Activated naive CD8-positive, alpha-beta T cell (primary cell): ENCODE results near the gene PAM.

Experiments used
- H3K27ac Mint-ChIP-seq: one replicate; pipeline ENCODE4 v1.8.0; 2021; ENCODE audit warnings: mixed read lengths
- H3K27me3 Mint-ChIP-seq: one replicate; pipeline ENCODE4 v1.8.0; 2021; ENCODE audit warnings: mixed read lengths
- H3K36me3 Mint-ChIP-seq: one replicate; pipeline ENCODE4 v1.8.0; 2021; ENCODE audit warnings: mixed read lengths
- H3K4me1 Mint-ChIP-seq: one replicate; pipeline ENCODE4 v1.8.0; 2021; ENCODE audit warnings: low read depth, mixed read lengths
- H3K4me3 Mint-ChIP-seq: one replicate; pipeline ENCODE4 v1.8.0; 2021; ENCODE audit warnings: mild to moderate bottlenecking, mixed read lengths
- H3K9me3 Mint-ChIP-seq: one replicate; pipeline ENCODE4 v1.8.0; 2021; ENCODE audit warnings: low read depth, mixed read lengths

PAM gene

GRCh38 chr5:102956599-102956998 is 201.5 kb downstream of the PAM start:
- H3K36me3 Mint-ChIP-seq: peaks cover 18% of the 10 kb centered on the region
- H3K27ac Mint-ChIP-seq: no peak overlapping the region
- H3K9me3 Mint-ChIP-seq: no peaks in the 10 kb centered on the region
- H3K4me1 Mint-ChIP-seq: no peaks in the 10 kb centered on the region
- H3K4me3 Mint-ChIP-seq: no peak overlapping the region
- H3K27me3 Mint-ChIP-seq: no peaks in the 10 kb centered on the region

- no peaks in the 10 kb centered on the region for H3K27me3 Mint-ChIP-seq
- peaks cover 16% of the 10 kb centered on the region for H3K36me3 Mint-ChIP-seq
- no peak overlapping the region for H3K27ac Mint-ChIP-seq
- no peaks in the 10 kb centered on the region for H3K9me3 Mint-ChIP-seq
- H3K4me1 Mint-ChIP-seq: peaks cover 2% of the 10 kb centered on the region
- H3K4me3 Mint-ChIP-seq: no peak overlapping the region
Observed at GRCh38 chr5:102957141-102957540, 202.0 kb downstream of the PAM start.

- Mint-ChIP-seq H3K9me3 (no peaks in the 10 kb centered on the region), H3K27me3 (no peaks in the 10 kb centered on the region), H3K36me3 (peaks cover 11% of the 10 kb centered on the region), H3K4me1 (peaks cover 2% of the 10 kb centered on the region), H3K27ac (no peak overlapping the region), H3K4me3 (no peak overlapping the region)
Observed at GRCh38 chr5:102958481-102959011, 203.4 kb downstream of the PAM start.

GRCh38 chr5:102959055-102959454 is 203.9 kb downstream of the PAM start:
- Mint-ChIP-seq H3K36me3 (peaks cover 11% of the 10 kb centered on the region), H3K4me1 (peaks cover 3% of the 10 kb centered on the region), H3K27ac (no peak overlapping the region), H3K27me3 (no peaks in the 10 kb centered on the region), H3K9me3 (no peaks in the 10 kb centered on the region), H3K4me3 (no peak overlapping the region)

- H3K27ac Mint-ChIP-seq: no peak overlapping the region
- no peak overlapping the region for H3K4me3 Mint-ChIP-seq
- H3K4me1 Mint-ChIP-seq: peaks cover 3% of the 10 kb centered on the region
Observed at GRCh38 chr5:102961671-102962070, 206.6 kb downstream of the PAM start.

GRCh38 chr5:102965653-102966052 is 210.5 kb downstream of the PAM start:
- Mint-ChIP-seq H3K4me1 (peaks cover 3% of the 10 kb centered on the region), H3K27ac (no peak overlapping the region), H3K4me3 (no peak overlapping the region), H3K27me3 (no peaks in the 10 kb centered on the region), H3K9me3 (no peaks in the 10 kb centered on the region), H3K36me3 (peaks cover 8% of the 10 kb centered on the region)

More at GRCh38 chr5:102961671-102962070, 206.6 kb downstream of the PAM start:
- H3K27me3 Mint-ChIP-seq: no peaks in the 10 kb centered on the region
- no peaks in the 10 kb centered on the region for H3K9me3 Mint-ChIP-seq
- peaks cover 12% of the 10 kb centered on the region for H3K36me3 Mint-ChIP-seq

GRCh38 chr5:102969641-102970040 is 214.5 kb downstream of the PAM start:
- no peak overlapping the region for H3K4me3 Mint-ChIP-seq
- H3K27me3 Mint-ChIP-seq: no peaks in the 10 kb centered on the region
- peaks cover 9% of the 10 kb centered on the region for H3K36me3 Mint-ChIP-seq
- H3K4me1 Mint-ChIP-seq: no peaks in the 10 kb centered on the region
- H3K9me3 Mint-ChIP-seq: no peaks in the 10 kb centered on the region
- H3K27ac Mint-ChIP-seq: no peak overlapping the region

GRCh38 chr5:102971676-102972293 is 216.7 kb downstream of the PAM start:
- Mint-ChIP-seq H3K27ac (no peak overlapping the region), H3K4me1 (no peaks in the 10 kb centered on the region)

GRCh38 chr5:102974177-102974576 is 219.1 kb downstream of the PAM start:
- no peaks in the 10 kb centered on the region for H3K9me3 Mint-ChIP-seq
- no peak overlapping the region for H3K27ac Mint-ChIP-seq
- no peaks in the 10 kb centered on the region for H3K4me1 Mint-ChIP-seq

More at GRCh38 chr5:102971676-102972293, 216.7 kb downstream of the PAM start:
- Mint-ChIP-seq H3K36me3 (peaks cover 6% of the 10 kb centered on the region), H3K4me3 (no peak overlapping the region), H3K27me3 (no peaks in the 10 kb centered on the region), H3K9me3 (no peaks in the 10 kb centered on the region)

GRCh38 chr5:102975045-102975444 is 219.9 kb downstream of the PAM start:
- H3K4me3 Mint-ChIP-seq: no peak overlapping the region
- H3K4me1 Mint-ChIP-seq: no peaks in the 10 kb centered on the region
- H3K36me3 Mint-ChIP-seq: peaks cover 10% of the 10 kb centered on the region
- H3K27me3 Mint-ChIP-seq: no peaks in the 10 kb centered on the region
- H3K9me3 Mint-ChIP-seq: no peaks in the 10 kb centered on the region
- no peak overlapping the region for H3K27ac Mint-ChIP-seq

More at GRCh38 chr5:102974177-102974576, 219.1 kb downstream of the PAM start:
- Mint-ChIP-seq H3K27me3 (no peaks in the 10 kb centered on the region), H3K4me3 (no peak overlapping the region), H3K36me3 (peaks cover 10% of the 10 kb centered on the region)

GRCh38 chr5:102975457-102976182 is 220.5 kb downstream of the PAM start:
- Mint-ChIP-seq H3K36me3 (peaks cover 10% of the 10 kb centered on the region), H3K4me3 (no peak overlapping the region), H3K4me1 (no peaks in the 10 kb centered on the region)

GRCh38 chr5:102981957-102982635 is 227.0 kb downstream of the PAM start:
- no peak overlapping the region for H3K27ac Mint-ChIP-seq
- H3K27me3 Mint-ChIP-seq: no peaks in the 10 kb centered on the region
- H3K9me3 Mint-ChIP-seq: peaks cover 14% of the 10 kb centered on the region

More at GRCh38 chr5:102975457-102976182, 220.5 kb downstream of the PAM start:
- no peak overlapping the region for H3K27ac Mint-ChIP-seq
- no peaks in the 10 kb centered on the region for H3K9me3 Mint-ChIP-seq
- H3K27me3 Mint-ChIP-seq: no peaks in the 10 kb centered on the region

GRCh38 chr5:102986074-102986473 is 231.0 kb downstream of the PAM start:
- Mint-ChIP-seq H3K36me3 (peaks cover 19% of the 10 kb centered on the region), H3K4me3 (no peak overlapping the region), H3K4me1 (no peaks in the 10 kb centered on the region)

More at GRCh38 chr5:102981957-102982635, 227.0 kb downstream of the PAM start:
- Mint-ChIP-seq H3K36me3 (peaks cover 28% of the 10 kb centered on the region), H3K4me3 (no peak overlapping the region), H3K4me1 (no peaks in the 10 kb centered on the region)

GRCh38 chr5:102988459-102988858 is 233.4 kb downstream of the PAM start:
- Mint-ChIP-seq H3K4me3 (no peak overlapping the region), H3K4me1 (no peaks in the 10 kb centered on the region), H3K9me3 (peaks cover 10% of the 10 kb centered on the region), H3K36me3 (peaks cover 4% of the 10 kb centered on the region), H3K27me3 (no peaks in the 10 kb centered on the region), H3K27ac (no peak overlapping the region)

More at GRCh38 chr5:102986074-102986473, 231.0 kb downstream of the PAM start:
- Mint-ChIP-seq H3K27me3 (no peaks in the 10 kb centered on the region), H3K27ac (no peak overlapping the region), H3K9me3 (peaks cover 14% of the 10 kb centered on the region)

GRCh38 chr5:102991802-102992201 is 236.7 kb downstream of the PAM start:
- H3K9me3 Mint-ChIP-seq: no peaks in the 10 kb centered on the region
- H3K36me3 Mint-ChIP-seq: peaks cover 8% of the 10 kb centered on the region
- peaks cover 10% of the 10 kb centered on the region for H3K4me1 Mint-ChIP-seq
- H3K27me3 Mint-ChIP-seq: no peaks in the 10 kb centered on the region
- no peak overlapping the region for H3K27ac Mint-ChIP-seq
- no peak overlapping the region for H3K4me3 Mint-ChIP-seq
